Activated naive CD8-positive, alpha-beta T cell treated with anti-CD3 and anti-CD28 coated beads for 36 hours (primary cell): ENCODE results near the gene TNFRSF1A. TPM values are rescaled to one million over a fixed set of nuclear protein-coding genes. Genes with fewer than 3 reads are reported as not detected.
A peak's percentile ranks its signal among the peaks of the same experiment; 100 is the strongest.

Experiments
- DNase-seq: peaks from one replicate; pipeline ENCODE4 v3.0.0; 2021
- H3K27ac Mint-ChIP-seq: one replicate; pipeline ENCODE4 v1.8.0; 2022; ENCODE audit warnings: mild to moderate bottlenecking, moderate library complexity, mixed read lengths
- H3K27me3 Mint-ChIP-seq: one replicate; pipeline ENCODE4 v1.8.0; 2022; ENCODE audit warnings: mild to moderate bottlenecking, mixed read lengths
- H3K36me3 Mint-ChIP-seq: one replicate; pipeline ENCODE4 v1.8.0; 2021; ENCODE audit warnings: mild to moderate bottlenecking, mixed read lengths
- H3K4me1 Mint-ChIP-seq: one replicate; pipeline ENCODE4 v1.8.0; 2021; ENCODE audit warnings: mixed read lengths
- H3K4me3 Mint-ChIP-seq: one replicate; pipeline ENCODE4 v1.8.0; 2022; ENCODE audit warnings: mild to moderate bottlenecking, moderate library complexity, mixed read lengths
- H3K9me3 Mint-ChIP-seq: one replicate; pipeline ENCODE4 v1.8.0; 2022; ENCODE audit warnings: mixed read lengths
- total RNA-seq, 2 experiments: library from RNA; stranded (reverse); gene quantifications; one replicate each; pipeline ENCODE4 v1.2.3, GENCODE V29; 2021

Gene TNFRSF1A
- total RNA-seq, 2 experiments from 2014 or later, result 44.8 to 49.1 TPM

- Mint-ChIP-seq H3K4me3 (peak overlapping the region; percentile 41), H3K27ac (peak overlapping the region; percentile 47), H3K27me3 (no peaks in the 10 kb centered on the region), H3K9me3 (no peaks in the 10 kb centered on the region), H3K36me3 (no peaks in the 10 kb centered on the region), H3K4me1 (peaks cover 31% of the 10 kb centered on the region)
- no peak for DNase-seq
These were observed 24.0 kb downstream of the TNFRSF1A start for GRCh38 chr12:6317693-6318439.

- Mint-ChIP-seq H3K36me3 (no peaks in the 10 kb centered on the region), H3K4me3 (no peak overlapping the region), H3K4me1 (peaks cover 30% of the 10 kb centered on the region), H3K9me3 (no peaks in the 10 kb centered on the region), H3K27me3 (peaks cover 1% of the 10 kb centered on the region), H3K27ac (no peak overlapping the region)
- DNase-seq, result no peak
These were observed 24.8 kb downstream of the TNFRSF1A start for GRCh38 chr12:6316921-6317692.

- no peak overlapping the region for H3K27ac Mint-ChIP-seq
- no peak overlapping the region for H3K4me3 Mint-ChIP-seq
- peaks cover 27% of the 10 kb centered on the region for H3K4me1 Mint-ChIP-seq
- no peaks in the 10 kb centered on the region for H3K36me3 Mint-ChIP-seq
- H3K27me3 Mint-ChIP-seq, result peaks cover 8% of the 10 kb centered on the region
- H3K9me3 Mint-ChIP-seq, result no peaks in the 10 kb centered on the region
- DNase-seq, result no peak
These were observed 25.9 kb downstream of the TNFRSF1A start for GRCh38 chr12:6315704-6316597.

- Mint-ChIP-seq H3K9me3 (no peaks in the 10 kb centered on the region), H3K4me1 (peaks cover 27% of the 10 kb centered on the region), H3K27me3 (peaks cover 8% of the 10 kb centered on the region), H3K27ac (no peak overlapping the region), H3K4me3 (no peak overlapping the region), H3K36me3 (no peaks in the 10 kb centered on the region)
- no peak for DNase-seq
These were observed 26.7 kb downstream of the TNFRSF1A start for GRCh38 chr12:6315184-6315583.

- peaks cover 27% of the 10 kb centered on the region for H3K4me1 Mint-ChIP-seq
- no peak for DNase-seq
- no peaks in the 10 kb centered on the region for H3K9me3 Mint-ChIP-seq
- no peak overlapping the region for H3K27ac Mint-ChIP-seq
- H3K27me3 Mint-ChIP-seq, result peaks cover 10% of the 10 kb centered on the region
- H3K4me3 Mint-ChIP-seq, result no peak overlapping the region
- H3K36me3 Mint-ChIP-seq, result no peaks in the 10 kb centered on the region
These were observed 27.1 kb downstream of the TNFRSF1A start for GRCh38 chr12:6314776-6315175.

GRCh38 chr12:6313326-6313940 lies 28.4 kb downstream of the TNFRSF1A start:
- no peaks in the 10 kb centered on the region for H3K9me3 Mint-ChIP-seq
- peaks cover 22% of the 10 kb centered on the region for H3K27me3 Mint-ChIP-seq
- no peaks in the 10 kb centered on the region for H3K36me3 Mint-ChIP-seq
- H3K4me3 Mint-ChIP-seq, result no peak overlapping the region
- H3K4me1 Mint-ChIP-seq, result peaks cover 21% of the 10 kb centered on the region
- no peak for DNase-seq
- H3K27ac Mint-ChIP-seq, result no peak overlapping the region

GRCh38 chr12:6312529-6313325 lies 29.1 kb downstream of the TNFRSF1A start:
- Mint-ChIP-seq H3K4me1 (peaks cover 14% of the 10 kb centered on the region), H3K27ac (no peak overlapping the region), H3K4me3 (no peak overlapping the region), H3K27me3 (peaks cover 22% of the 10 kb centered on the region), H3K9me3 (no peaks in the 10 kb centered on the region), H3K36me3 (no peaks in the 10 kb centered on the region)
- DNase-seq, result peak; percentile 44

- no peak for DNase-seq
- peaks cover 12% of the 10 kb centered on the region for H3K4me1 Mint-ChIP-seq
- no peak overlapping the region for H3K27ac Mint-ChIP-seq
- H3K36me3 Mint-ChIP-seq, result no peaks in the 10 kb centered on the region
- H3K27me3 Mint-ChIP-seq, result peaks cover 22% of the 10 kb centered on the region
- H3K9me3 Mint-ChIP-seq, result no peaks in the 10 kb centered on the region
- no peak overlapping the region for H3K4me3 Mint-ChIP-seq
These were observed 29.9 kb downstream of the TNFRSF1A start for GRCh38 chr12:6311822-6312528.

GRCh38 chr12:6310771-6311610 lies 30.9 kb downstream of the TNFRSF1A start:
- Mint-ChIP-seq H3K27ac (no peak overlapping the region), H3K4me1 (peaks cover 12% of the 10 kb centered on the region), H3K27me3 (peaks cover 22% of the 10 kb centered on the region), H3K9me3 (no peaks in the 10 kb centered on the region), H3K4me3 (no peak overlapping the region), H3K36me3 (no peaks in the 10 kb centered on the region)
- no peak for DNase-seq

GRCh38 chr12:6307529-6307928 lies 34.3 kb downstream of the TNFRSF1A start:
- Mint-ChIP-seq H3K4me3 (no peak overlapping the region), H3K27ac (no peak overlapping the region), H3K36me3 (no peaks in the 10 kb centered on the region), H3K4me1 (peaks cover under 1% of the 10 kb centered on the region), H3K27me3 (peaks cover 22% of the 10 kb centered on the region), H3K9me3 (no peaks in the 10 kb centered on the region)
- DNase-seq, result no peak

- Mint-ChIP-seq H3K27me3 (peaks cover 18% of the 10 kb centered on the region), H3K4me3 (no peak overlapping the region), H3K27ac (no peak overlapping the region), H3K4me1 (no peaks in the 10 kb centered on the region), H3K36me3 (no peaks in the 10 kb centered on the region), H3K9me3 (no peaks in the 10 kb centered on the region)
- DNase-seq, result no peak
These were observed 35.2 kb downstream of the TNFRSF1A start for GRCh38 chr12:6306599-6307220.

GRCh38 chr12:6306151-6306550 lies 35.7 kb downstream of the TNFRSF1A start:
- Mint-ChIP-seq H3K9me3 (no peaks in the 10 kb centered on the region), H3K4me1 (no peaks in the 10 kb centered on the region), H3K27me3 (peaks cover 16% of the 10 kb centered on the region), H3K27ac (no peak overlapping the region), H3K36me3 (no peaks in the 10 kb centered on the region), H3K4me3 (no peak overlapping the region)
- no peak for DNase-seq
